ENCODE results near the gene ATP10A. TPM values are rescaled to one million over a fixed set of nuclear protein-coding genes. Genes with fewer than 3 reads are reported as not detected.

ATP10A gene
- total RNA-seq, 1 experiment from 2014 or later: 0.02 TPM

DNA sequence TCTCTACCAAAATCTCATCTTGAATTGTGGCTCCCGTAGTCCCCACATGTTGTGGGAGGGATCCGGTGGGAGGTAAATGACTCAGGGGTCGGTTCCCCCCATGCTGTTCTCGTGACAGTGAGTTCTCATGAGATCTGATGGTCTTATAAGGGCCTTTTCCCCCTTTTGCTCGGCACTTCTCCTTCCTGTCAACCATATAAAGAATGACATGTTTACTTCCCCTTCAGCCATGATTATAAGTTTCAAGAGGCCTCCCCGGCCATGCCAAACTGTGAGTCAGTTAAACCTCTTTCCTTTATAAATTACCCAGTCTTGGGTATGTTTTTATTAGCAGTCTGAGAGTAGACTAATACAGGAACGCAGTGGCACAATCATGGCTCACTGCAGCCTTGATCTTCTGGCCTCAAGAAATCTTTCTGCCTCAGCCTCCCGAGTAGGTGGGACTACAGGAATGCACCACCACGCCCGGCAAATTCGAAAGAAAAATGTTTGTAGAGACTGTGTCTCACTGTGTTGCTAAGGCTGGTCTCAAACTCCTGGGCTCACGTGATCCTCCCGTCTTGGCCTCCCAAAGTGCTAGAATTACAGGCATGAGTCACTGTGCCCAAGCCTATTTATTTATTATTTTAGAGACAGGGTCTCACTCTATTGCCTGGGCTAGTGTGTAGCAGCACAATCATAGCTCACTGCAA, 101.0 kb downstream of the ATP10A start:
- H3K9ac ChIP-seq (ENCODE audit: low read length): no peak overlapping the region
- no peak overlapping the region for H3K4me2 ChIP-seq (ENCODE audit: low read length)
- no peaks in the 10 kb centered on the region for H4K20me1 ChIP-seq (ENCODE audit: insufficient read depth)
- POLR2A ChIA-PET: no interaction called here
- no peak overlapping the region for H3K4me3 ChIP-seq (replicated peaks in 1 of 2; ENCODE audit: low read depth in 1 of 2, low read length in 2 of 2)
- H3K27ac ChIP-seq (ENCODE audit: low read depth, low read length): no peak overlapping the region
- H3K27me3 ChIP-seq (ENCODE audit: insufficient read depth, low read length): no peaks in the 10 kb centered on the region
- CTCF ChIA-PET: no interaction called here
- no peak overlapping the region for H2AFZ ChIP-seq (ENCODE audit: low read depth, low read length, poor library complexity, severe bottlenecking)
- intact Hi-C loops (cut with micrococcal nuclease): no loop called here
- H3K4me1 ChIP-seq (ENCODE audit: control insufficient read depth in 1 of 2, insufficient read depth in 2 of 2, low read length in 2 of 2): no peaks in the 10 kb centered on the region
- no peaks in the 10 kb centered on the region for H3K36me3 ChIP-seq (ENCODE audit: control insufficient read depth in 1 of 2, insufficient read depth in 2 of 2, low read length in 2 of 2)
- H3K9me3 ChIP-seq (ENCODE audit: control insufficient read depth in 1 of 2, insufficient read depth in 1 of 2, low read depth in 1 of 2, low read length in 2 of 2): peaks cover 0 to 35% of the 10 kb centered on the region in 2 experiments; a peak in 2 of 4 replicates
- H3K9me2 ChIP-seq (ENCODE audit: insufficient read depth): no peaks in the 10 kb centered on the region
- no peak for TF ChIP-seq ZFX (IDR thresholded peaks at IDR 0.05)
- TF ChIP-seq, protein P1, sequence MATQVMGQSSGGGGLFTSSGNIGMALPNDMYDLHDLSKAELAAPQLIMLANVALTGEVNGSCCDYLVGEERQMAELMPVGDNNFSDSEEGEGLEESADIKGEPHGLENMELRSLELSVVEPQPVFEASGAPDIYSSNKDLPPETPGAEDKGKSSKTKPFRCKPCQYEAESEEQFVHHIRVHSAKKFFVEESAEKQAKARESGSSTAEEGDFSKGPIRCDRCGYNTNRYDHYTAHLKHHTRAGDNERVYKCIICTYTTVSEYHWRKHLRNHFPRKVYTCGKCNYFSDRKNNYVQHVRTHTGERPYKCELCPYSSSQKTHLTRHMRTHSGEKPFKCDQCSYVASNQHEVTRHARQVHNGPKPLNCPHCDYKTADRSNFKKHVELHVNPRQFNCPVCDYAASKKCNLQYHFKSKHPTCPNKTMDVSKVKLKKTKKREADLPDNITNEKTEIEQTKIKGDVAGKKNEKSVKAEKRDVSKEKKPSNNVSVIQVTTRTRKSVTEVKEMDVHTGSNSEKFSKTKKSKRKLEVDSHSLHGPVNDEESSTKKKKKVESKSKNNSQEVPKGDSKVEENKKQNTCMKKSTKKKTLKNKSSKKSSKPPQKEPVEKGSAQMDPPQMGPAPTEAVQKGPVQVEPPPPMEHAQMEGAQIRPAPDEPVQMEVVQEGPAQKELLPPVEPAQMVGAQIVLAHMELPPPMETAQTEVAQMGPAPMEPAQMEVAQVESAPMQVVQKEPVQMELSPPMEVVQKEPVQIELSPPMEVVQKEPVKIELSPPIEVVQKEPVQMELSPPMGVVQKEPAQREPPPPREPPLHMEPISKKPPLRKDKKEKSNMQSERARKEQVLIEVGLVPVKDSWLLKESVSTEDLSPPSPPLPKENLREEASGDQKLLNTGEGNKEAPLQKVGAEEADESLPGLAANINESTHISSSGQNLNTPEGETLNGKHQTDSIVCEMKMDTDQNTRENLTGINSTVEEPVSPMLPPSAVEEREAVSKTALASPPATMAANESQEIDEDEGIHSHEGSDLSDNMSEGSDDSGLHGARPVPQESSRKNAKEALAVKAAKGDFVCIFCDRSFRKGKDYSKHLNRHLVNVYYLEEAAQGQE (IDR thresholded peaks at IDR 0.05; ENCODE audit: low read depth): no peak
- no peaks in the 10 kb centered on the region for H3K79me2 ChIP-seq (ENCODE audit: insufficient read depth, low read length)
- no peak for DNase-seq (ENCODE audit: low read depth, low spot score)
- BruUV-seq (replicated peaks): no TSS peak
- RAD21 ChIA-PET (ENCODE audit: low non-redundant PET in 1 of 2, low total read pairs in 2 of 2, uncharacterized antibody in 2 of 2, unreplicated experiment in 2 of 2): no interaction called here
- no peak for ATAC-seq

DNA sequence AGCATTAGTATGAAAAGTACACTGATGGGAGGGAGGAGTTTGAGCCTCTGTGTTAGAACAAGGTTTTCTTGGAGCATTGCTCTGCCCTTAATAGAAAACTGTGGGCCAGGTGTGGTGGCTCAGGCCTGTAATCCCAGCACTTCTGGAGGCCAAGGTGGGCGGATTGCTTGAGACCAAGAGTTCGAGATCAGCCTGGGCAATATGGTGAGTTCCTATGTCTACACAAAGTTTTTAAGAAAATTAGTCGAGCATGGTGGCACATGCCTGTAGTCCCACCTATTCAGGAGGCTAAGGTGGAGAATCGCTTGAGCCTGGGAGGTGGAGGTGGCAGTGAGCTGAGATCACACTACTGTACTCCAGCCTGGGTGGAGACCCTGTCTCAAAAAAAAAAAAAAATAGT, 103.7 kb downstream of the ATP10A start:
- Histone ChIP-seq H3K9ac (ENCODE audit: low read length) (no peak overlapping the region), H3K27me3 (ENCODE audit: insufficient read depth, low read length) (no peaks in the 10 kb centered on the region), H3K4me1 (ENCODE audit: control insufficient read depth in 1 of 2, insufficient read depth in 2 of 2, low read length in 2 of 2) (no peaks in the 10 kb centered on the region), H2AFZ (ENCODE audit: low read depth, low read length, poor library complexity, severe bottlenecking) (no peak overlapping the region), H3K79me2 (ENCODE audit: insufficient read depth, low read length) (no peaks in the 10 kb centered on the region), H3K27ac (ENCODE audit: low read depth, low read length) (no peak overlapping the region), H3K36me3 (ENCODE audit: control insufficient read depth in 1 of 2, insufficient read depth in 2 of 2, low read length in 2 of 2) (no peaks in the 10 kb centered on the region), H3K9me2 (ENCODE audit: insufficient read depth) (no peaks in the 10 kb centered on the region), H3K4me3 (replicated peaks in 1 of 2; ENCODE audit: low read depth in 1 of 2, low read length in 2 of 2) (no peak overlapping the region), H4K20me1 (ENCODE audit: insufficient read depth) (no peaks in the 10 kb centered on the region), H3K4me2 (ENCODE audit: low read length) (no peak overlapping the region), H3K9me3 (ENCODE audit: control insufficient read depth in 1 of 2, insufficient read depth in 1 of 2, low read depth in 1 of 2, low read length in 2 of 2) (peaks cover 0 to 29% of the 10 kb centered on the region in 2 experiments; a peak in 2 of 4 replicates)
- intact Hi-C loops (cut with micrococcal nuclease): no loop called here
- POLR2A ChIA-PET: no interaction called here
- DNase-seq (ENCODE audit: low read depth, low spot score): no peak
- RAD21 ChIA-PET (ENCODE audit: low non-redundant PET in 1 of 2, low total read pairs in 2 of 2, uncharacterized antibody in 2 of 2, unreplicated experiment in 2 of 2): no interaction called here
- TF ChIP-seq ELF1 (IDR thresholded peaks at IDR 0.05; ENCODE audit: borderline replicate concordance, low read depth) (no peak), ZFX (IDR thresholded peaks at IDR 0.05) (no peak), SRF (IDR thresholded peaks at IDR 0.05; ENCODE audit: low read depth) (no peak), TCF7L2 (IDR thresholded peaks at IDR 0.05; ENCODE audit: borderline replicate concordance, extremely low read depth, insufficient read depth, insufficient read length) (no peak), ZNF274 (IDR thresholded peaks at IDR 0.05; ENCODE audit: low read depth, low read length) (no peak), FOSL1 (IDR thresholded peaks at IDR 0.05; ENCODE audit: low read depth) (no peak), POLR2AphosphoS5 (IDR thresholded peaks at IDR 0.05; ENCODE audit: low read depth, low read length) (no peak), POLR2A (IDR thresholded peaks at IDR 0.05; ENCODE audit: borderline replicate concordance, extremely low read depth, insufficient read depth, insufficient read length) (no peak), CEBPB (IDR thresholded peaks at IDR 0.05; ENCODE audit: low read depth) (no peak), JUND (IDR thresholded peaks at IDR 0.05) (no peak), EGR1 (IDR thresholded peaks at IDR 0.05; ENCODE audit: low read depth) (no peak), SP1 (IDR thresholded peaks at IDR 0.05; ENCODE audit: low read depth) (no peak), CBX3 (IDR thresholded peaks at IDR 0.05; ENCODE audit: low read depth) (no peak), RAD21 (IDR thresholded peaks at IDR 0.05; ENCODE audit: low read depth) (no peak)
- TF ChIP-seq, protein P2, sequence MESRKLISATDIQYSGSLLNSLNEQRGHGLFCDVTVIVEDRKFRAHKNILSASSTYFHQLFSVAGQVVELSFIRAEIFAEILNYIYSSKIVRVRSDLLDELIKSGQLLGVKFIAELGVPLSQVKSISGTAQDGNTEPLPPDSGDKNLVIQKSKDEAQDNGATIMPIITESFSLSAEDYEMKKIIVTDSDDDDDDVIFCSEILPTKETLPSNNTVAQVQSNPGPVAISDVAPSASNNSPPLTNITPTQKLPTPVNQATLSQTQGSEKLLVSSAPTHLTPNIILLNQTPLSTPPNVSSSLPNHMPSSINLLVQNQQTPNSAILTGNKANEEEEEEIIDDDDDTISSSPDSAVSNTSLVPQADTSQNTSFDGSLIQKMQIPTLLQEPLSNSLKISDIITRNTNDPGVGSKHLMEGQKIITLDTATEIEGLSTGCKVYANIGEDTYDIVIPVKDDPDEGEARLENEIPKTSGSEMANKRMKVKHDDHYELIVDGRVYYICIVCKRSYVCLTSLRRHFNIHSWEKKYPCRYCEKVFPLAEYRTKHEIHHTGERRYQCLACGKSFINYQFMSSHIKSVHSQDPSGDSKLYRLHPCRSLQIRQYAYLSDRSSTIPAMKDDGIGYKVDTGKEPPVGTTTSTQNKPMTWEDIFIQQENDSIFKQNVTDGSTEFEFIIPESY (IDR thresholded peaks at IDR 0.05; ENCODE audit: extremely low read depth, insufficient replicate concordance, low read length): no peak
- TF ChIP-seq, protein P3, sequence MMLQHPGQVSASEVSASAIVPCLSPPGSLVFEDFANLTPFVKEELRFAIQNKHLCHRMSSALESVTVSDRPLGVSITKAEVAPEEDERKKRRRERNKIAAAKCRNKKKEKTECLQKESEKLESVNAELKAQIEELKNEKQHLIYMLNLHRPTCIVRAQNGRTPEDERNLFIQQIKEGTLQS (IDR thresholded peaks at IDR 0.05): no peak
- CTCF ChIA-PET: no interaction called here
- ATAC-seq: no peak
- no TSS peak for BruUV-seq (replicated peaks)
